ENCODE data around the gene COL4A6. TPM values are rescaled to one million over a fixed set of nuclear protein-coding genes. Genes with fewer than 3 reads are reported as not detected.

Gene COL4A6
- total and polyA plus RNA-seq, 2 donors (not counting 3 experiments of a cell fraction or from before 2014, with no cell fraction given), result 0.49 to 0.62 TPM

DNA sequence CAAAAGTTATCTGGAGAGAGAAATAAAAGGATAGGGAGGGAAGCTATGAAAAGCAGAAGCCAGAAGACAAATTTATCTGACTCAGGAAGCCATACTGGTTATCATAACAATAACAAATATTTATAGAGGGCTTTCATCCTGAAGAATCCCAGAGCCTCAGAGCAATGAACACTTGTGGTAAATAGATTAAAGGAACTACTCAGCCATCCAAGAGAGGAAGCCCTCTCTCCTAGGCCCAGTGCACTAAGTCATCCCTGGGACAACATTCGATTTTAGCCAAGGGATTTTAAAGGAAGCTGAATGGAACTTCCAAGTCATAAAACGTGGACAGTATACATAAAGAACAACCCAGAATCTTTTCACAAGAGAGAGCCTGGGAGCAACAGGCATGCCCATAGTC is 76.9 kb downstream of the COL4A6 start:
- DNase-seq (ENCODE audit: low read depth, low spot score) (no peak), FAIRE-seq (no peak)
- Histone ChIP-seq H3K27ac (ENCODE audit: insufficient read depth, low read depth, low read length) (no peak overlapping the region), H3K27me3 (ENCODE audit: control insufficient read depth in 2 of 2, insufficient read depth in 2 of 2, low read length in 2 of 2) (no peaks in the 10 kb centered on the region), H3K36me3 (ENCODE audit: control insufficient read depth in 2 of 2, extremely low read depth in 1 of 2, insufficient read depth in 2 of 2, low read length in 2 of 2) (no peaks in the 10 kb centered on the region), H3K79me2 (ENCODE audit: control insufficient read depth, insufficient read depth, low read length) (no peaks in the 10 kb centered on the region), H4K20me1 (replicated peaks; ENCODE audit: control insufficient read depth, extremely low read depth, insufficient read depth, low read length) (no peaks in the 10 kb centered on the region), H3K4me2 (ENCODE audit: insufficient read depth, low read length) (no peak overlapping the region), H3K9me1 (replicated peaks; ENCODE audit: control insufficient read depth, extremely low read depth, insufficient read depth, low read length) (no peaks in the 10 kb centered on the region), H2AFZ (ENCODE audit: low read depth, low read length) (no peak overlapping the region), H3K4me3 (replicated peaks in 1 of 3; ENCODE audit: insufficient read depth in 1 of 3, low read depth in 1 of 3, low read length in 3 of 3) (no peak overlapping the region), H3K4me1 (ENCODE audit: control insufficient read depth, extremely low read depth, insufficient read depth, low read length) (no peaks in the 10 kb centered on the region), H3K9me3 (replicated peaks; ENCODE audit: control insufficient read depth, insufficient read depth, low read length) (no peaks in the 10 kb centered on the region), H3K9ac (replicated peaks; ENCODE audit: extremely low read depth, insufficient read depth, low read length) (no peak overlapping the region)
- intact Hi-C loops (cut with micrococcal nuclease), result no loop called here
- dilution Hi-C loops (cut with MboI; ENCODE audit: extremely low pct_ligation_motif_present, low sequenced_read_pairs), result no loop called here
- ChIA-PET POLR2A (no interaction called here), CTCF (interaction anchor here (1.2 kb wide), 1 partner anchor 137 kb away, joined by 3 read pairs; no protein-coding TSS in a partner anchor)
- BruUV-seq (replicated peaks), result no TSS peak
- TF ChIP-seq POLR2A (IDR thresholded peaks at IDR 0.05; ENCODE audit: low read depth, low read length) (no peak), FOS (IDR thresholded peaks at IDR 0.05; ENCODE audit: borderline replicate concordance, insufficient read depth, low read length) (no peak), MYC (IDR thresholded peaks at IDR 0.05; ENCODE audit: low read depth, low read length) (no peak), POLR2AphosphoS5 (IDR thresholded peaks at IDR 0.05; ENCODE audit: insufficient read depth, low read depth, low read length) (no peak), JUN (IDR thresholded peaks at IDR 0.05; ENCODE audit: borderline replicate concordance, insufficient read depth, insufficient read length, low read depth) (no peak), EZH2 (IDR thresholded peaks at IDR 0.05; ENCODE audit: borderline replicate concordance, low read depth, low read length, severe bottlenecking) (no peak), MAX (IDR thresholded peaks at IDR 0.05; ENCODE audit: insufficient read depth, insufficient read length) (no peak), CTCF (IDR thresholded peaks at IDR 0.05; ENCODE audit: extremely low read depth in 1 of 2, insufficient read depth in 1 of 2, low read depth in 1 of 2, low read length in 2 of 2) (no peak)

Data from endothelial cell of umbilical vein (primary cell).